ENCODE results near the gene ABCB10. TPM values are rescaled to one million over a fixed set of nuclear protein-coding genes. Genes with fewer than 3 reads are reported as not detected.

Gene ABCB10
- total RNA-seq, 1 donor from 2014 or later = 14.5 TPM

- Mint-ChIP-seq H3K9me3 (no peaks in the 10 kb centered on the region), H3K36me3 (ENCODE audit: low read depth) (no peaks in the 10 kb centered on the region), H3K4me1 (peaks cover 7% of the 10 kb centered on the region), H3K4me3 (no peak overlapping the region), H3K27me3 (no peaks in the 10 kb centered on the region), H3K27ac (no peak overlapping the region)
- DNase-seq (no peak), ATAC-seq (ENCODE audit: low read depth) (no peak)
- intact Hi-C loops (cut with micrococcal nuclease) = no loop called here
- ChIA-PET CTCF (no interaction called here), POLR2A (interaction anchor here (0.7 kb wide), 1 partner anchor 585 kb away, joined by 3 read pairs; no protein-coding TSS in a partner anchor)
- TF ChIP-seq CTCF (IDR thresholded peaks at IDR 0.05) = no peak
These were observed 13.8 kb upstream of the ABCB10 start for GRCh38 chr1:229572286-229572685.

DNA sequence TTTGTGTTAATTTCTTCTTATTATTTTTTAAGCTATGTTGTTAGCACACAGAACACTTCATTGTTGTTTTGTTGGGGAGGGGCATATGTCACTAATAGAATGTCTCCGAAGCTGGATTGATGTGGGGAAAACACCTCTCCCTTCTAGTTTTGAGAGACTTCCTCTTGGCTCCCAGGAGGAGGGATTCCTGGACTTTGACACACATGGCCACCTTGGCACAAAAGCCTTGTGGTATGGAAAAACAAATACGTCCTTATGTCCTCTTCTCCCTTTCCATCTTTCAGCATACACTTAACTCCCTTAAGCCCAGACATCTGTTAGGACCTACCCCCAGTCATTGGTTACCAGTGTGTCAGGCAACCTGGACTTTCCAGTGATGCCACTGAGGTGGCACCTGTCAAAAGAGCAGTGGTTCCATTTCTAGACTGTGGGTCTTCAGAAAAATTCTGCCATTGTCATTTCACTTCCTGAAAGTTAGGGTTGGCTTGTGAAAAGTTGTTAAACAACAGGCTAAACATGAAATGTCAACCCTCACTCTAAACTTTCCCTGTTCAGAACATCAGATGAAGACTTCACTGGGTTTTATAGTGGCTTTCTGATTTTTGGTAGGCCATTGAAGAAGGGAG lies 12.5 kb upstream of the ABCB10 start:
- no peaks in the 10 kb centered on the region for H3K36me3 Mint-ChIP-seq (ENCODE audit: low read depth)
- no peak for DNase-seq
- intact Hi-C loops (cut with micrococcal nuclease) = no loop called here
- H3K4me3 Mint-ChIP-seq = no peak overlapping the region
- H3K27ac Mint-ChIP-seq = no peak overlapping the region
- peaks cover 7% of the 10 kb centered on the region for H3K4me1 Mint-ChIP-seq
- no peak for ATAC-seq (ENCODE audit: low read depth)
- no peaks in the 10 kb centered on the region for H3K9me3 Mint-ChIP-seq
- no peaks in the 10 kb centered on the region for H3K27me3 Mint-ChIP-seq
- ChIA-PET CTCF (no interaction called here), POLR2A (no interaction called here)
- TF ChIP-seq CTCF (IDR thresholded peaks at IDR 0.05) = no peak

- Mint-ChIP-seq H3K4me3 (no peak overlapping the region), H3K9me3 (no peaks in the 10 kb centered on the region), H3K36me3 (ENCODE audit: low read depth) (no peaks in the 10 kb centered on the region), H3K27ac (no peak overlapping the region), H3K27me3 (no peaks in the 10 kb centered on the region), H3K4me1 (peaks cover 7% of the 10 kb centered on the region)
- TF ChIP-seq CTCF (IDR thresholded peaks at IDR 0.05) = no peak
- intact Hi-C loops (cut with micrococcal nuclease) = no loop called here
- no peak for ATAC-seq (ENCODE audit: low read depth)
- POLR2A ChIA-PET = no interaction called here
- CTCF ChIA-PET = no interaction called here
- DNase-seq = no peak
These were observed 11.8 kb upstream of the ABCB10 start for GRCh38 chr1:229570305-229570704.

GRCh38 chr1:229567109-229567868 lies 8.8 kb upstream of the ABCB10 start:
- intact Hi-C loops (cut with micrococcal nuclease) = no loop called here
- ATAC-seq (ENCODE audit: low read depth) (no peak), DNase-seq (no peak)
- CTCF ChIA-PET = no interaction called here
- no peak for TF ChIP-seq CTCF (IDR thresholded peaks at IDR 0.05)
- no peaks in the 10 kb centered on the region for H3K27me3 Mint-ChIP-seq
- peaks cover 7% of the 10 kb centered on the region for H3K4me1 Mint-ChIP-seq
- POLR2A ChIA-PET = no interaction called here
- no peaks in the 10 kb centered on the region for H3K36me3 Mint-ChIP-seq (ENCODE audit: low read depth)
- no peak overlapping the region for H3K4me3 Mint-ChIP-seq
- no peak overlapping the region for H3K27ac Mint-ChIP-seq
- H3K9me3 Mint-ChIP-seq = no peaks in the 10 kb centered on the region

DNA sequence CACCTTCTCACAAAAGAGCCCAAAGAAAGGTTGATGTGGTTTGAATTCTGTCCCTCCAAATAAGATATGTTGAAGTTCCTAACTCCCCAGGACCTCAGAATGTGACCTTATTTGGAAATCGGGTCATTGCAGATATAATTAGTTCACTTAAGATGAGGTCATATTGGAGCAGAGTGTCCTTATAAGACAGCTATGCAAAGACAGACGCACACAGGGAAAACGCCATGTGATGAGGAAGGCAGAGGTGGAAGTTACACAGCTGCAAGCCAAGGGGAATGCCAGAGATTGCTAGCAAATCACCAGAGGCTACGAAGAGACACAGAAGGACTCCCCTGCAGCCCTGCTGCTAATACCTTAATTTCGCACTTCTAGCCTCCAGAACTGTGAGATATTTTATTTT lies 5.2 kb upstream of the ABCB10 start:
- no peak for TF ChIP-seq CTCF (IDR thresholded peaks at IDR 0.05)
- ATAC-seq (ENCODE audit: low read depth) (no peak), DNase-seq (no peak)
- ChIA-PET CTCF (no interaction called here), POLR2A (no interaction called here)
- H3K4me3 Mint-ChIP-seq = no peak overlapping the region
- no peaks in the 10 kb centered on the region for H3K27me3 Mint-ChIP-seq
- H3K9me3 Mint-ChIP-seq = no peaks in the 10 kb centered on the region
- intact Hi-C loops (cut with micrococcal nuclease) = no loop called here
- H3K27ac Mint-ChIP-seq = no peak overlapping the region
- peaks cover 9% of the 10 kb centered on the region for H3K4me1 Mint-ChIP-seq
- peaks cover 2% of the 10 kb centered on the region for H3K36me3 Mint-ChIP-seq (ENCODE audit: low read depth)
